ENCODE data around the gene RBL2.

GRCh38 chr16:53492503-53492902 is 58.2 kb downstream of the RBL2 start:
- TF ChIP-seq CTCF (conservative IDR thresholded peaks at IDR 0.05 in 1 of 2, IDR thresholded peaks at IDR 0.05 in 1 of 2; ENCODE audit: extremely low read depth in 1 of 2, insufficient read depth in 1 of 2, low read depth in 1 of 2, low read length in 2 of 2) = no peak
- no peak for TF ChIP-seq EZH2 (IDR thresholded peaks at IDR 0.05; ENCODE audit: borderline replicate concordance, low read length)

All from mammary epithelial cell (primary cell).